HTERT RPE-1 (cell line): ENCODE results near the gene MPG.

ENCODE experiments used
- in situ Hi-C: fragments of 300-500 bp; cut with MboI; formaldehyde crosslinking; loops from 4 replicates; pipeline ENCODE4 v1.14.3; 2020; ENCODE audit warnings: low sequenced_read_pairs

The MPG gene

DNA sequence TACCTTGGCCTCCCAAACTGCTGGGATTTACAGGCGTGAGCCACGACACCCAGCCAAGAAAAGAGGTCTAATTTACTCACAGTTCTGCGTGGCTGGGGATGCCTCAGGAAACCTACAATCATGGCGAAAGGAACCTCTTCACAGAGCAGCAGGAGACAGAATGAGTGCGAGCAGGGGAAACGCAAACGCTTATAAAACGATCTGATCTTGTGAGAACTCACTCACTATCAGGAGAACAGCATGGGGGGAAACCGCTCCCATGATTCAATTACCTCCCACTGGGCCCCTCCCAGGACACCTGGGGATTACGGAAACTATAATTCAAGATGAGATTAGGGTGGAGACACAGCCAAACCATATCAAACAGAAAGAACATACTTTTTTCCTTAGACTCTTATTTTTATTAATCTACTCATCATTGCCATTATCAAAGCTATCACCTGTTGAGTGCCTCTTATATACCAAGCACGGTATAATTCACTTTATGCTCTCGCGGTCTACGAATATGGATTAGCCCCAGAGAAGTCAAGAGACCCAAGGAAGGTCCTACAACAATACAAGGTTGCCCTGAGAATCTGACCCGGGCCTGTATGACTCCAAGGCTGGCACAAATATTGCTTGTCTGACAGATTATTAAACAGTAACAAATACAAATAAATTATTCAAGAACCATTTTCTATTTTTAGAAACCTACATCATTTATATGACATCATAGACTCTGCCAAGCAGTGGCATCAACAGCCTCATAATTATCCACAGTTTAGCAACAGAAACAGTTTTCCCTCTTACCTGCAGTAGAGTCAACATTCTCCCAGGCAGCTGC lies 27.0 kb upstream of the MPG start:
- in situ Hi-C loops, result no loop called here

DNA sequence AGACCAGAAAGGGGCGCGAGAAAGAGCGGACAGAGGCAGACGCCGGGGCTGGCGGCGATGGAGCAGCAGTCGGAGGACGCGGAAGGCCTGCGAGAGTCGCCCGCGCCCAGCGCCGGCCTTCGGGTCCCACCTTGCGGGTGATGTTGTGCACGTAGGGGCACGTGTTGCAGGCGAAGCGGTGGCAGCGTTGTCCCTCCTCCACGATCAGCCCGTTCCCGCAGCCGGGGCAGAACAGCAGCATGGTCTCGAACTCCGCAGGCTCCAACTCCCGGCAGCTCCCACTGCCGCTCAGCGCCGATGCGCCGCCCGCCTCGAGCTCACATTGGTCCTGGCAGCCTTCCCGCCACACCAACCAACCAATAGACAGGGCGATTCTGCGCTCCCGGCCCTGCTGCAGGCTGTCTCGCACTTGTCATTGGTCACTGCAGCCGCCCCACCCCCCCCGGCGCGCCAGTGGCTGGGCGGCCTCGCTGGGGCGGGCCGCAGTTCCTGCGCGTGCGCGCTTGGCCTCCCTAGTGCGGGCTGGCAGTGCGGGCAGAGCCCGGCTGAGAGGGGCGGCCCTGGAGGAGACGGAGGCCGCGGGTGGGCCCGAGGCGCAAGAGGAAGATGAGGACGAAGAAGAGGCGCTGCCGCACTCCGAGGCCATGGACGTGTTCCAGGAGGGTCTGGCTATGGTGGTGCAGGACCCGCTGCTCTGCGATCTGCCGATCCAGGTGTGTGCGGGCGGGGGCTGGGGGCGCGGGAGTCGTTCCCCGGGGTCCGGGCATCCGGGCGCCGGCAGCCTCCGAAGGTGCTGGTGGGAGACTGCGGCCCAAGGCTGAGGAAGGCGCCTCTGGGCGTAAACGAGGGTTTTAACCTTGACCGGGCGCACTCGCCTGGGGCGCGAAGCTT lies 24.4 kb upstream of the MPG start, which contains the start of the genes POLR3K and SNRNP25:
TSS of gene POLR3K (minus strand) at position 263 of the 891 bp plus-strand sequence. CDS start at position 241, 22 bp downstream.
TSS of gene SNRNP25 (plus strand) at position 483 of the 891 bp plus-strand sequence. CDS start at position 672, 189 bp downstream.
- in situ Hi-C loops, result no loop called here

DNA sequence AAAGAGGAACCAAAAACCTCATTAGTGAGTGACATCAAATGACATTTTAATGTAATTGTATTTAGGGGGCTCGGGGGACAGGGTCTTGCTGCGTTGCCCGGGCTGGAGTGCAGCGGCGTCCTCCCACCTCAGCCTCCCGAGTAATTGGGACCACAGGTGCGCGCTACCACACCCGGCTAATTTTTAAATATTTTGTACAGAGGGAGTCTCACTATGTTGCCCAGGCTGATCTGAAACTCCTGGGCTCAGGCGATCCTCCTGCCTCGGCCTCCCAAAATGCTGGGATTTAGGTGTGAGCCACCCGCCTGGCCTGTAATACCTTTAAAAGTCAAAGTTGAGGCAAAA lies 23.8 kb upstream of the MPG start:
- in situ Hi-C loops, result no loop called here

DNA sequence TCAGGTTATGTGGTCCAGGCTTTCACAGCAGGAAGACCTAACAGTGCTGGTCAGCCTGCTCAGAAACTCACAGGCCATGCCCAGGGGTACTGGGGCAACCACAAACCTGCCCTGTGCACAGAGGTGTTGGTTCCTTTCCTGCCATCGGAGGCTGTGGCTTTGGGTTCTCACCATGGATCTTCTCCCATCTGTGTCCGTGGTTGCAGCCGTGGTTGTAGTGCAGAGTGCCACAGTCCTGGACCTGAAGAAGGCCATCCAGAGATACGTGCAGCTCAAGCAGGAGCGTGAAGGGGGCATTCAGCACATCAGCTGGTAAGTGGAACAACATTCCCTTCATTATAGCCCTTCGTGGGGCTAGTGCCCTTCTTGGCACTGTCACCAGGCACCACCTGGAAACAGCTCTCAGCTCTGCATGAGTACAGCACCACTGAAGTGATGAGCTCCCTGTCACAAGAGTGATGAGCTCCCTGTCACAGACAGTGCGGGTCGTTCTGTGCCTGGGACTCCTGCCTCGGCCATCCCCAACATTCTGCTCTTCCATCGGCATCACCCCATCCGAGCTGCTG lies 22.4 kb upstream of the MPG start:
- in situ Hi-C loops, result no loop called here

DNA sequence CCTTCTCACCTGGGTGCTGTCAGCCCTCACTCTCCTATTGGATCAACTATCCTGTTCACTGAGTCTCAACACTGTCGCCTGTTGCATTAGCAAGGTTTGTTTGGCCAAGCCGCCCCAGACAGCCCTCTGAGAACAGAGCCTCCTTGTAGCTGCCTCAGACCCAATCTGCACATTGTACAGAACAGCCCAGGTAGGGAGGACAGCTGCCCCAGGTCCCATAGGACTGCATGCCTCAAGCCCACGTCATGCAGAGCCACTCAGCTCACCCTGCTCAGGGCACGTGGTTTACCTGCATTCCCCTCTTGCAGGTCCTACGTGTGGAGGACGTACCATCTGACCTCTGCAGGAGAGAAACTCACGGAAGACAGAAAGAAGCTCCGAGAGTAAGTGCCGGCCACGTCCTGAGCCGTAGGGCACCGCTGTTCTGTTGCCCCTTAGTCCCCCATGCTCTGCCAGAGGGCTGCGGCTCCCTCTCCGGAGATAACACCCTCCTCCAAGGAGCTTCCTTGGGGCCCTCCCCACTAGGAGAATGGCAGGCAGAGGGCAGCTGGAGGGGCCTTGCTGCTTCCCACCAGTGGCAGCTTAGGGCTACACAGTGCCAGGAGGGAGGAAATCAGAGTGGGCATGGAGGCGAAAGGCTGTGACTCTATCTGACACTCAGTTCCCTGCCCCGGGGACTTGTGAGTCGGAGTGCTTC lies 21.6 kb upstream of the MPG start:
- in situ Hi-C loops, result no loop called here

DNA sequence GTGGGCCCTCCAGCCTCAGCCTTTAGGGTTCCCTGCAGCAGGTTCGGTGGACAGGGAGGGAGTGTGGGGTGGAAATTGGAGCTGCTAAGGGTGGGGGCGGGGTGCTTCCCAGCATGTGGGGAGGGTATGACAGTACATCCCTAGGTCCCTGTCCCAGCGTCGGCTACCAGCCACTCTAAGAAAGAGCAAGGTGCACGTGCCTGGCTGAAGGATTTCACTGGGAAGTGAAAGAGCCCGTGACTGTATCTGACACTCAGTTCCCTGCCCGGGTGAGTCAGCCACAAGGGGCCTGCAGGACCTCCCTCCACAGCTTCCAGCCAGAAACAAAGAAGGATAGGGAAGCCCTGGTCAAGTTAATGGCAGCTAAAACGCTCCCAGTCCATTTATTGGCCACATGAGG lies 20.3 kb upstream of the MPG start:
- in situ Hi-C loops, result no loop called here

DNA sequence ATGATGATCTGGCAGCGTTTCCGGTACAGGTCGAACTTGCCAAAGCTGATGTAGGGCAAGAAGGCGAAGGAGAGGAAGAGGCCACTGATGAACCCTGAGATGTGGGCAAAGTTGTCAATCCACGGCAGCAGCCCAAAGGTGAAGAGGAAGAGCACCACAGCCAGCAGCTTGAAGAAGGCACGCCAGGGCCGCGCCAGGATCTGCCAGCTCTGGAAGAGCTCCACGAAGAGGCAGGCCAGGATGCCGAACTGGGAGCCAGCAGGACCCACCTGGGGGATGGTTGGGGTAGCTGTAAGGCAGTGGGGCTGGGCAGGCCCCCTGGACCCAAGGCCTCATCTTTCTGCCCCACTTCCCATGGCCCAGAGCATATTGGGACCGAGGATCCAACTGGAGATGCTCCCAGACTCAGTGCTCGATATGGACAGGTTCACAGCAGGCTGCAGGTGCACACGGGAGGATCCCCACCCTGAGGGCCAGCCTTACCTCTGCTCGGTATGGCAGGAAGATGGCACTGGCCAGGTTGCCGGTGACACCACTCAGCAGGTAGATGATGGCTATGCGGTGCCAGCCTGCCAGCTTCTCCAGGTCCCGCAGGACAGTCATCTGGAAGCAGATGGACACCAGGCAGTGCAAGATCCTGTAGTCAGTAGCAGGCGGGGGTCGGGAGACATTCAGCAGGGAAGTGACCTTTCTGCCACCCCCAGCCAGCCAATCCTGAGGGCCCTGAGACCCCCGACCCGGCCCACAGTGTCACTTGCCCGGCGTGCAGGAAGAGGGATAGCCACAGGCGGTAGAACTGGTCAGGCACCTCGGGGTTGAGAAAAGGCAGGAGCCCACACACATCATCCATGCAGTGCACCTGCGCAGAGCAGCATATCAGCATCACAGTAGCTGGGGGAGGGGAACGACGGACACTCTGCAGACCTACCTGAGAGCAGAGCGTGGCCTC lies 19.3 kb upstream of the MPG start:
- in situ Hi-C loops, result no loop called here

DNA sequence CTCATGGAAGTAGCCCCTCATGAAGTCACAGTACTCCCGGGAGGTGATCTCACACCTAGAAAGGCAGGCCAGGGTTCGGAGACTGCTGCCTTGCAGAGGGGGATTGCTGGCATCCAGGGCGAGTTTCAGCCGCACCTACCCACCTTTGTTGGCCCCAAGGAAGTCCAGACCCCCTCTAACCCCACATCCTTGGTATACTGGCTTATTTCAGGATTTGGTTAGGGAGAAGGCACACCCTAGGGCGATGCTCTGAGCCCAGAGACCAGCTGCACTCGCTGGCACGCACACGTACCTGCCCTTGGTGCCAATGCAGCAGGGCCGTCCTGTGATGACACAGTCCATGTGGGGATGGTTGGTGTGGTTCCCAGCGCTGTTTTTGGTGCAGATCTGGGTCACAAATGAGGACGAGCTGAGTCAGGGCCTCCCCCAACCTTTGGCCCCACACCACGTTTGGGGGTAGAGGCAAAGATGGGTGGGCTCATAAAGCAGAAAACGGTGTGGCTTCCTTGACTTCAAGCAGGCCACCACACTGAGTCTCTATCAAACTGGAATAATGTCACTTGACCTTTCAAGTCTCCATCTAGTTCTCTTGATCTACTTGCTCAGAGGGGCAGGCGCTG lies 18.5 kb upstream of the MPG start:
- in situ Hi-C loops, result no loop called here

DNA sequence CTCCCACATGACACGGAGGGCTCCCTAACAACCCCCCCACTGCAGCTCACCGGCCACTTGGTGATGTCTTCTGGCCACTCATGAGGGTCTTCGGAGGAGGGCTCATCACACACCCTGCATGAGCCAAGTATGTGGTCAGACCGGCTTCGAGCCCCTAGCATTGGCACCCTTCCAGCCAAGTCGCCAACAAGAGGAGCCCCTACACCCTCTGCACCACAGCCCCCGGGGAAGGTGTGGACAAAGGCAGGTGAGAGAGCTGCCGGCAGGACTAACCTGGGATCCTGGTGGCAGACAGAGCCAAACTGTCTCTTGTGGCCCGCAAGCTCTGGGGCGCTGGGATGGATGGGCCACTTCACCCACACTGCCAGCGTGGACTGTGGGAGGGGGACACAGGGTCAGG lies 17.9 kb upstream of the MPG start:
- in situ Hi-C loops, result no loop called here

DNA sequence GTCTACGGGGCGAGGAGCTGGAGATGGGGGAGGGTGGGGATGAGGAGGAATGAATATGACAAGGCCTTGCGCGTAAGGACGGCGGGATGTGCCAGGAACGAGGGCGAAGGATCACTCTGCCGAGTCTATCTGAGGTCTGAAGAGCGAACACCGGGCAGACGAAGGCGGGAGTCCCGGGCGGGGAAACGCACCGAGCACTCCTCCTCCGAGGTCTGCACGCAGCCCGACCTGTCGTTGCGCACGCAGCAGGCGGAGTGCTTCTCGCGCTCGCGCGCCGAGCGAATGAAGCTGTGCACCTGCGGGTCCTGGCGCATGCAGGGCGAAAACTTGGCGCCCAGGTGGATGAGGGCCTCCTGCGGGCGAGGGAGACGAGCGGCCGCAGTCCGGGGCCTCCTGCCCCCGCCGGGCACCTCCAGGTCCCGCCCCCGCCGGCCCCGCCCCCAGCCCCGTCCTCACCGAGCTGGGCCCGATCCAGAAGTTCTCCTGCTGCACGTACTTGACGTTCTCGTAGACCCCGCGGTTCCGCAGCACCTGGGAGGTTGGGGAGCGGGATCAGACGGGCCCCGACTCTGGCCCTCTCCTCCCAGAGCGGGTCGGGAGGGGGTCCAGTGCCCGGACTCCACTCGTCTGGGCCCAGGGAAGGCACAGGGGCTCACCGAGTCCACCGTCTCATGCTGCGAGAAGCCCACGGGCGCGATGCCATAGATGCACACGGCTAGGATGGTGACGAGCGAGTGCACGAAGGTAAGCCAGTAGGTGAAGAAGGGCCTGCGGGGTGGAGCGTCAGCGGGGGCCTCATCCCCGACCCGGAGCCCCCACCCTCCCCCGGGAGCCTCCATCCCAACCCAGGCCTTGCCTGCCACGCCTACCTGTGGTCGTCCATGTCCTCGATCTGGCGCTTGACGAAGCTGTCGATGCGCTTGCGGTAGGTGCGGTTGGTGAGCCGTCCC lies 16.8 kb upstream of the MPG start:
- in situ Hi-C loops, result no loop called here

DNA sequence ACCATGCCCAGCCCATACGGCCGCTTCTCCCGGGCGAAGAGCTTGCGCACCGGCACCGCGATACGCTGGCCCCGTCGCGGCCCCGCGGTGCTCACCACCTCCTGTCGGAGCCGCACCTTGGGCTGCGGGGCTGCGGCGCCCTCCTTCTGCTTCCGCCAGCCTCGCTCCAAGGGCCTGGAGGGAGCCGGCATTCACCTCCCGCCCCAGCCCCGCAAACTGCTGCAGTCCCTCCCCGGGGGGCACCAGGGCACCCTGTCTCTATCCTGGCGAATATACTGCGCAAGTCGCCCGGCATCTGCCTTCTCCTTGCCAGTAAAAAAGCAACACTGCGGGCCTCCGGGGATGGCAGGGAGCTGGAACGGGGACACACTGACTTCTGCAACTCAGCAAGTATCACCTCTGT lies 16.1 kb upstream of the MPG start:
- in situ Hi-C loops, result no loop called here

DNA sequence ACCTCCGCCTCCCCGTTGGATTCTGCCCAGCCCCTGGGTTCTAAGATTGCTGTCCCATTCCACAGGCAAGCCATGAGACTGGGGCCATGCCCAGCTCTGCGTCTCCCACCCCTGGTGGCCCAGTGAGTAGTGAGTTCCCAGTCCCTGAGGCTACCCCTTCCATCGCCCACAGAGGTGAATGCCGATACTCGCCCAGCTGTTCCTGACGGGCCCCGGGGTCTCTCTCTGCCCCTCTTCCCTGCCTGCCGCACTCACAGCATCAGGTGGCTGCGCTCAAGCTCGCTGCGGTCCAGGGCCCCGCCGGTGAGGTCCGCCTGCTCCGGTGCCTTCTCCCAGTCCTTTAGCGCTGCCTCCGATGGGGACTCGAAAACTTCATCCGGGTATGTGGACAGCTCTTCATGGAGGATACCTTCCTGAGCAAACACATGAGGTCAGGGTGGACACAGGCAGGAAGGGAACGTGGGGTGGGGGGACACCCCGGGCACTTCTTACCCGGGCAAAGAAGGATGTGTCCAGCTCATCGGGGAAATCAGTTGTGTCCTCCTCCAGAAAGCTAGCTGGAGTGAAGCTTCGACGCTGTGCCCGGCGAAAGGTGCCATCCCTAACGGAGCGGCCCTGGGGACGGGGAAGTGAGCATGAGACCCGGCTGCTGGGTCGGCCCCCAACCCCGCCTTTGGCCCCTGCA lies 15.6 kb upstream of the MPG start:
- in situ Hi-C loops, result no loop called here

DNA sequence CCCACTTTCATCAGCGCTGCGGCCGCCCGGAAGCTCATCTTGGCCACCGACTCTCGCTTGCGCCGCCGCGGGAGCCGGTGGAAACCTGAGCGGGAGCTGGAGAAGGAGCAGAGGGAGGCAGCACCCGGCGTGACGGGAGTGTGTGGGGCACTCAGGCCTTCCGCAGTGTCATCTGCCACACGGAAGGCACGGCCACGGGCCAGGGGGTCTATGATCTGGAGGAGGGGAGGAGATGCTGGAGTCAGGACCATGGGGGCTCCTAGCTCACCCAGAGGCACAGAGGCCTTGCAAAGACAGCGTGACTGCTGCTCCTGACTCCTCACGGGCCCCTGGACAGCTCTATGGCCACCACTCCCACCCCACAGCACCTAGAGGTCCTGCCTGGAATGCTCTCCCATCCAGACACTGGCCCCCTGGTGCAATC lies 15.0 kb upstream of the MPG start:
- in situ Hi-C loops, result no loop called here

DNA sequence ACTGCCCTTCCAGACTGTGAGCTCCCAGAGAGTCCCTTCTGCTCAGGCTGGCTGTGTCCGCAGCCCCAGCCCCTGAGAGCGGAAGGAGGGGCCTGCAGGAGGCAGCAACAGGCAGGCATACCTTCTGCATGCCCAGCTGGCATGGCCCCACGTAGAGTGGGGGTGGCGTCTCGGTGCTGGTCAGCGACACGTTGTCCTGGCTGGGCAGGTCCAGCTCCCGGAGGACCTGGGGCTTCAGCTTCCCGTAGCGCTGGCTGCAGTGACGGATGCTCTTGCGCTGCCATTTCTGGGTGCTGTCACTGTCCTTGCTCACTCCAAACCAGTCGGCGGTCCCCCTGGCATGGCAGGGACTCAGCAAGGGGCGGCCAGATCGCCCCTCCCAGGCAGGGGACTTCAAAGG lies 14.6 kb upstream of the MPG start:
- in situ Hi-C loops, result no loop called here

DNA sequence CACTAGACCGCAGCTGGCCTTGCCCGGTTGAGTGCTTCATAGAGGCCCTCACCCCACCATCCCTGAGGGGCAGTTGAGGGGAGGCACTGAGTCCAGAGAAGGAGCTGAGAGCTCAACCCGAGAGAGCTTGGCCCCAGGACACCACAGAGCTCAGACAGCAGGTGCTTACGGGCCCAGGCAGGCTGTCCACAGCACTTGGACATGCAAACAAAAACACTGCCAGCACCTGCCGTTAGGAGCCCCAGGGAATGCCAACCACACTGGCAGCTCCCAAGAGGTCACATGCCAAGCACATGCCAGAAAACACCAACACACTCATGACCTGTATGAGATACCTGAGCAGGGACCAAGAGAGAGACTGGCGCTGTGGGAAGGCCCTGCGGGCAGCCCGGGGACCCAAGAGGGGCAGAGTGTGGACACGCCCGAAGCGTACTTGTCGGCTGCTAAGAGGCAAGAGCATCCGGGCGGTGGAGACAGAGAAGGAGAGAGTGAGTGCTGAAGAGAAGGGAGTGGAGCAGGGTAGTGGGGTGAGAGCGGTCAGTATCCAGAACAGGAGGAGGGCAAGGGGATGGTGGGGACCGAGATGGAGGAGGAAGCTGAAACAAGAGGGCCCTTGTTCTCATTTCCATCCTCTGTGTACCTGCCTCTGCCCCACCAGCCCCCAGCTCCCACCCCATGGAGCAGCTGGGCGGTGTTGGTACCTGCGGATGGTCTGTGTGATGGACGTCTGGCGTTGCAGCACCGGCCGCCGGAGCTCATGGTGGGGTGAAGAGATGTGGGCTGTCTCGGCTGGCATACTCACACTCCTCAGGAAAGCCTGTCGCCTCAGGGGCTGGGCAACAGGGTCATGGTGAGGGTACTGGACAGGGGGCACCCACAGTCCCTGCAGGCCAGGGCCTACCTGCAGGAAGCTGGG lies 13.8 kb upstream of the MPG start:
- in situ Hi-C loops, result no loop called here

DNA sequence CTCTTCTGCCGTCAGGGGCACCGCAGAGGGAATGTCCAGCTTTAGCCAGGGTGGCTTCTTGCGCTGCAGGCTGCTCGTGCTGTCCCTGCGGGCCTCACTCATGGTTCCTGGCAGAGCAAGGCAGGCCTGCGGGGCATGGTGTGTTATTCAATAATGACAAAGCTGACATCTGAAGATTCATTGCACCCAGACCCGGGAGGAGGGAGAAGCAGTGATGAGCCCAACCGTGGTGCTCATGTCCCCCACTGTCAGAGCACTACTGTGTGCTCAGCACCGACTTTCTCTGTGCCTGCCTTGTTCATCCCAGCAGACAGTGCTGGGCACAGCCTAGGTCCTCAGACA lies 13.1 kb upstream of the MPG start:
- in situ Hi-C loops, result no loop called here

DNA sequence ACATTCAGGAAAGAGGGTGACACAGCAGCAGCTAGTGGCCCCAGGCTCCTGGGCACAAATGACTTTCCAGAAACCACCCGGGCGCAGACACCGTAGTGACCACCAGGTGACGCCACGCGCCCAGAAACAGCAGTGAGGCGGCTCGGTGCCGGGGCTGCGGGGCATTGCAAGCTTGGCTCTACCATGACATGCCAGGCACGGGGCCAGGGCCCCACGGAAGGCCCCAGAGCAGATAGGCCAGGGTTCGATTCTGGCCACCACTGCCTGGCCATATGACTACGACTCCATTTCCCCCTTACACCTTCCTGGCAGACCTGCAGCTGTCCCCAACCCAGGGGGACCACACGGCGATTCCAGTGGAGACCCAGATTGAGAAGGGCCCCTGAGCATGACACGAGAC lies 12.3 kb upstream of the MPG start:
- in situ Hi-C loops, result no loop called here
